Measurements from ENCODE around the gene NT5C2. TPM values are rescaled to one million over a fixed set of nuclear protein-coding genes. Genes with fewer than 3 reads are reported as not detected.

The NT5C2 gene
- polyA plus RNA-seq, 1 of the 3 experiments (the other 2 are of a cell fraction), result 29.6 TPM

GRCh38 chr10:103238506-103239252, 45.6 kb upstream of the NT5C2 start:
- Histone ChIP-seq H3K4me3 (ENCODE audit: low read depth in 2 of 2, low read length in 1 of 2) (no peak overlapping the region), H3K4me2 (no peak overlapping the region), H3K4me1 (ENCODE audit: control insufficient read depth in 1 of 2, insufficient read depth in 2 of 2, low read depth in 1 of 2, low read length in 1 of 2) (peaks cover 3 to 11% of the 10 kb centered on the region in 2 experiments; a peak in 2 of 4 replicates), H3K36me3 (replicated peaks in 1 of 2; ENCODE audit: control insufficient read depth in 1 of 2, insufficient read depth in 2 of 2, low read length in 1 of 2) (no peaks in the 10 kb centered on the region), H3K79me2 (ENCODE audit: insufficient read depth) (no peaks in the 10 kb centered on the region), H4K20me1 (ENCODE audit: insufficient read depth) (no peaks in the 10 kb centered on the region), H3K9me3 (no peaks in the 10 kb centered on the region), H3K27ac (ENCODE audit: low read depth in 2 of 2, low read length in 1 of 2) (no peak overlapping the region), H3K27me3 (ENCODE audit: insufficient read depth) (no peaks in the 10 kb centered on the region), H3K9me2 (no peaks in the 10 kb centered on the region), H3F3A (replicated peaks; ENCODE audit: insufficient read depth) (no peaks in the 10 kb centered on the region), H2AFZ (ENCODE audit: low read depth) (no peak overlapping the region), H3K9ac (no peak overlapping the region)
- ChIA-PET CTCF (interaction anchor here (1.2 kb wide), 1 partner anchor 403 kb away, joined by 4 read pairs; no protein-coding TSS in a partner anchor), POLR2A (no interaction called here)
- no peak for DNase-seq
- TF ChIP-seq TEAD4 (IDR thresholded peaks at IDR 0.05; ENCODE audit: borderline replicate concordance, insufficient read depth) (no peak), GABPA (IDR thresholded peaks at IDR 0.05; ENCODE audit: low read depth) (no peak), TAF1 (IDR thresholded peaks at IDR 0.05; ENCODE audit: borderline replicate concordance, low read depth, low read length) (no peak), TCF12 (IDR thresholded peaks at IDR 0.05) (no peak), FOXM1 (IDR thresholded peaks at IDR 0.05; ENCODE audit: low read depth) (no peak), GATA2 (CRISPR knock-in tag; IDR thresholded peaks at IDR 0.05) (no peak), IRF3 (IDR thresholded peaks at IDR 0.05; ENCODE audit: low read depth, low read length) (no peak), FOXJ3 (CRISPR knock-in tag; IDR thresholded peaks at IDR 0.05) (no peak), ELF1 (IDR thresholded peaks at IDR 0.05) (no peak), MAX (IDR thresholded peaks at IDR 0.05; ENCODE audit: low read depth) (no peak), EP300 (IDR thresholded peaks at IDR 0.05; ENCODE audit: borderline replicate concordance in 1 of 2, low read depth in 1 of 2, low read length in 1 of 2) (no peak), CTCF (IDR thresholded peaks at IDR 0.05) (peak; percentile 33), SMC3 (IDR thresholded peaks at IDR 0.05; ENCODE audit: low read depth, low read length) (peak; percentile 25; the same call in 1 of the 2 replicates), CHD2 (IDR thresholded peaks at IDR 0.05; ENCODE audit: low read length, partially characterized antibody) (no peak), RAD21 (IDR thresholded peaks at IDR 0.05; ENCODE audit: low read length) (peak; percentile 37; the same call in 1 of the 2 replicates), USF2 (IDR thresholded peaks at IDR 0.05; ENCODE audit: borderline replicate concordance, low read depth, low read length) (no peak), RFX5 (IDR thresholded peaks at IDR 0.05; ENCODE audit: low read length) (no peak)
- WGBS (ENCODE audit: low lambda C conversion rate), result 76% methylated on average over 11 of the region's 11 CpGs

All from SK-N-SH (cell line).